HG03135 (cell line): ENCODE measurements around the gene DEFB113.

ENCODE experiments used
- ATAC-seq: cut with Tn5 transposase; IDR thresholded peaks from one replicate; pipeline ENCODE4 v1.9.1; 2021; ENCODE audit warnings: mild to moderate bottlenecking, moderate library complexity; ENCODE audit not compliant: unreplicated experiment

Gene DEFB113

GRCh38 chr6:49937811-49938210, 31.6 kb downstream of the DEFB113 start:
- no peak for ATAC-seq

- no peak for ATAC-seq
Observed at GRCh38 chr6:49937017-49937416, 32.4 kb downstream of the DEFB113 start.

GRCh38 chr6:49935387-49935786, 34.0 kb downstream of the DEFB113 start:
- no peak for ATAC-seq

- ATAC-seq, result no peak
Observed at GRCh38 chr6:49934770-49935169, 34.7 kb downstream of the DEFB113 start.

GRCh38 chr6:49933526-49933925, 35.9 kb downstream of the DEFB113 start:
- no peak for ATAC-seq

- ATAC-seq, result no peak
Observed at GRCh38 chr6:49929340-49929739, 40.1 kb downstream of the DEFB113 start.

- no peak for ATAC-seq
Observed at GRCh38 chr6:49923826-49924225, 45.6 kb downstream of the DEFB113 start.

GRCh38 chr6:49919935-49920644, 49.3 kb downstream of the DEFB113 start:
- no peak for ATAC-seq

GRCh38 chr6:49919261-49919660, 50.2 kb downstream of the DEFB113 start:
- ATAC-seq, result no peak

- no peak for ATAC-seq
Observed at GRCh38 chr6:49918787-49919186, 50.6 kb downstream of the DEFB113 start.
